HFF-Myc (cell line): ENCODE data around the gene CEP78.
A peak's percentile ranks its signal among the peaks of the same experiment; 100 is the strongest.

ENCODE experiments used
- DNase-seq: peaks from one replicate; pipeline ENCODE4 v3.0.0-alpha.2; 2011; ENCODE audit warnings: low read depth; ENCODE audit errors: extremely low read depth
- H3K4me3 ChIP-seq: replicated peaks from 2 replicates; pipeline ENCODE4 v1.5.1; 2011; ENCODE audit warnings: low read depth, mild to moderate bottlenecking, control low read depth, low read length
- CTCF ChIP-seq: IDR thresholded peaks from 2 replicates; pipeline ENCODE4 v1.5.1; 2012; ENCODE audit warnings: mild to moderate bottlenecking, low read depth, low read length, control low read depth; ENCODE audit errors: missing control alignments

CEP78 gene

GRCh38 chr9:78320875-78321496 lies 85.1 kb downstream of the CEP78 start:
- DNase-seq = no peak
- H3K4me3 ChIP-seq = no peak overlapping the region
- TF ChIP-seq CTCF = no peak

- no peak for TF ChIP-seq CTCF
- no peak for DNase-seq
- H3K4me3 ChIP-seq = no peak overlapping the region
These were observed 85.6 kb downstream of the CEP78 start for GRCh38 chr9:78321505-78321904.

- no peak for DNase-seq
- TF ChIP-seq CTCF = no peak
- no peak overlapping the region for H3K4me3 ChIP-seq
These were observed 88.3 kb downstream of the CEP78 start for GRCh38 chr9:78324068-78324650.

GRCh38 chr9:78324682-78325081 lies 88.8 kb downstream of the CEP78 start:
- no peak overlapping the region for H3K4me3 ChIP-seq
- no peak for TF ChIP-seq CTCF
- DNase-seq = no peak

GRCh38 chr9:78325343-78325742 lies 89.5 kb downstream of the CEP78 start:
- no peak overlapping the region for H3K4me3 ChIP-seq
- no peak for TF ChIP-seq CTCF
- DNase-seq = peak; percentile 91

- TF ChIP-seq CTCF = no peak
- H3K4me3 ChIP-seq = no peak overlapping the region
- no peak for DNase-seq
These were observed 90.0 kb downstream of the CEP78 start for GRCh38 chr9:78325846-78326360.

- no peak for DNase-seq
These were observed 90.7 kb downstream of the CEP78 start for GRCh38 chr9:78326564-78326963.

More at GRCh38 chr9:78326564-78326963, 90.7 kb downstream of the CEP78 start:
- TF ChIP-seq CTCF = no peak
- H3K4me3 ChIP-seq = no peak overlapping the region
